Mucosa of descending colon (tissue), 3 donors: ENCODE data around the gene TOP2A. TPM values are rescaled to one million over a fixed set of nuclear protein-coding genes. Genes with fewer than 3 reads are reported as not detected.

ENCODE experiments used
- ATAC-seq: fragments of 200-7000 bp; cut with Tn5 transposase; one replicate; pipeline ENCODE4 v1.9.1; 2020; ENCODE audit warnings: mild to moderate bottlenecking, moderate library complexity
- DNase-seq, 3 donors: peaks; one replicate each; pipeline ENCODE4 v3.0.0-alpha.2; 2020
- H3K36me3 ChIP-seq: fragments of 200-600 bp; one replicate; pipeline ENCODE4 v1.8.0; 2021; ENCODE audit warnings: low read depth, mild to moderate bottlenecking
- H3K4me1 ChIP-seq: fragments of 200-600 bp; one replicate; pipeline ENCODE4 v1.8.0; 2021; ENCODE audit warnings: low read depth, mild to moderate bottlenecking
- H3K4me3 ChIP-seq: fragments of 200-600 bp; one replicate; pipeline ENCODE4 v1.8.0; 2021; ENCODE audit warnings: mild to moderate bottlenecking
- H3K9me3 ChIP-seq: fragments of 200-600 bp; one replicate; pipeline ENCODE4 v1.8.0; 2021; ENCODE audit warnings: mild to moderate bottlenecking
- CTCF ChIP-seq: fragments of 200-600 bp; IDR thresholded peaks from one replicate; pipeline ENCODE4 v1.8.0; 2022; ENCODE audit warnings: antibody characterized with exemption, mild to moderate bottlenecking
- intact Hi-C, 2 donors: fragments of 100-400 bp; cut with DNase I in 1 of 2; cut with micrococcal nuclease in 1 of 2; formaldehyde crosslinking; loops; one replicate each; pipeline versions ENCODE4 v1.11.0 to v1.11.1; 2022; cut with DNase I, micrococcal nuclease
- total RNA-seq, 3 donors: library from RNA; stranded (reverse); fragmentation: NEBNext Ultra II Directional in 2 of 3; extraction: Animal tissue kit (Norgen Biotek cat#: 25700) in 2 of 3; gene quantifications; one replicate each; pipeline versions ENCODE4 v1.2.1 to v1.2.4, GENCODE V29; 2021 to 2023
- donor health status: DM: no; HTN: no; CAD: no; lungs with moderate emphysema.
- donor health status: DM: no; HTN: no; CAD: no.
- donor health status: DM: no; HTN: yes; CAD: no.

Gene TOP2A
- total RNA-seq, 3 donors from 2014 or later: 6.9 to 50.1 (median 11.4) TPM

GRCh38 chr17:40431231-40431602, 13.5 kb upstream of the TOP2A start:
- TF ChIP-seq CTCF: no peak
- ATAC-seq (no peak), DNase-seq (no peak)
- intact Hi-C loops: no loop called here
- Histone ChIP-seq H3K4me3 (no peak overlapping the region), H3K4me1 (no peaks in the 10 kb centered on the region), H3K9me3 (no peaks in the 10 kb centered on the region), H3K36me3 (no peaks in the 10 kb centered on the region)

GRCh38 chr17:40430272-40431230, 12.9 kb upstream of the TOP2A start:
- no peak for TF ChIP-seq CTCF
- intact Hi-C loops: no loop called here
- Histone ChIP-seq H3K4me3 (no peak overlapping the region), H3K36me3 (no peaks in the 10 kb centered on the region), H3K9me3 (no peaks in the 10 kb centered on the region), H3K4me1 (no peaks in the 10 kb centered on the region)
- DNase-seq: no peak
- ATAC-seq: no peak

GRCh38 chr17:40427002-40427491, 9.4 kb upstream of the TOP2A start:
- no peak overlapping the region for H3K4me3 ChIP-seq
- no peaks in the 10 kb centered on the region for H3K9me3 ChIP-seq
- DNase-seq: no peak
- H3K4me1 ChIP-seq: no peaks in the 10 kb centered on the region
- intact Hi-C loops: no loop called here
- no peaks in the 10 kb centered on the region for H3K36me3 ChIP-seq
- peak; percentile 25 for ATAC-seq
- no peak for TF ChIP-seq CTCF

- H3K9me3 ChIP-seq: no peaks in the 10 kb centered on the region
- TF ChIP-seq CTCF: no peak
- H3K36me3 ChIP-seq: no peaks in the 10 kb centered on the region
- no peaks in the 10 kb centered on the region for H3K4me1 ChIP-seq
- ATAC-seq (no peak), DNase-seq (no peak)
- intact Hi-C loops: no loop called here
- H3K4me3 ChIP-seq: no peak overlapping the region
Observed at GRCh38 chr17:40425741-40426140, 8.0 kb upstream of the TOP2A start.

- DNase-seq: no peak
- H3K36me3 ChIP-seq: no peaks in the 10 kb centered on the region
- no peaks in the 10 kb centered on the region for H3K9me3 ChIP-seq
- no peak for TF ChIP-seq CTCF
- peak; percentile 28 for ATAC-seq
- intact Hi-C loops: no loop called here
- no peak overlapping the region for H3K4me3 ChIP-seq
- H3K4me1 ChIP-seq: no peaks in the 10 kb centered on the region
Observed at GRCh38 chr17:40422990-40423633, 5.4 kb upstream of the TOP2A start.
